Activated CD4-positive, CD25-positive, alpha-beta regulatory T cell (primary cell): ENCODE measurements around the gene TYW1B.
"Not testable (repeated sequence)": the region's sequence is repeated elsewhere in the genome, so short reads cannot be mapped to it uniquely, and the experiment has no call there.

Source experiments
- DNase-seq, 4 experiments: peaks; one replicate each; lab custom pipeline; 2025; lab: John Stamatoyannopoulos, UW

TYW1B gene

DNA sequence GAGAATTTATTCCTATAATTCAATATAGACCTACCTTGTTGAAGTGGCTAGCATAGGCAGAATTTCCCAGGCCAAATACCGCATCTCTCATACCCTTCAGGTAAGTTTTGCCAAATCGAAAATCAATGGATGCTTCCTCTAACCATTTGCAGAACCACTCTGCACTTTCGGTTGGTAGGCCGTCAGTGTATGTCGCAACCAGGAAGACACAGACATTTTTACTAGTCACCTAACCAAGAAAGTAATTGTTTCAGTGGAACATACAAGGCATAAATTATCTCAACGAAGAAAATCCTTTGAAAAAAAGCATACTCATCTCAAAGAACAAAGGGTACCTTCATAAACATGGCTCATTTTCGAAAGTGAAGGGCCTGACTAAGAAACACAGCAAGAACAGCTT lies 17.6 kb downstream of the TYW1B start:
- DNase-seq: not testable (repeated sequence)

DNA sequence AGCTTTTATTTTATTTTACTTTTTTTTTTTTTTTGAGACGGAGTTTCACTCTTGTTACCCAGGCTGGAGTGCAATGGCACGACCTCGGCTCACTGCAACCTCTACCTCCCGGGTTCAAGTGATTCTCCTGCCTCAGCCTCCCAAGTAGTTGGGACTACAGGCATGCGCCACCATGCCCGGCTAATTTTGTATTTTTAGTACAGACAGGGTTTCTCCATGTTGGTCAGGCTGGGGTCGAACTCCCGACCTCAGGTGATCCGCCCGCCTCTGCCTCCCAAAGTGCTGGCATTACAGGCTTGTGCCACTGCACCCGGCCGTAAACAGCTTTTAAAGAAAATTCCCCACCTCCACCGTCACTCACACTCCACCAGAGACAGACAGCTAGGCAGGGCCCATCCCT lies 19.5 kb downstream of the TYW1B start:
- not testable (repeated sequence) for DNase-seq

DNA sequence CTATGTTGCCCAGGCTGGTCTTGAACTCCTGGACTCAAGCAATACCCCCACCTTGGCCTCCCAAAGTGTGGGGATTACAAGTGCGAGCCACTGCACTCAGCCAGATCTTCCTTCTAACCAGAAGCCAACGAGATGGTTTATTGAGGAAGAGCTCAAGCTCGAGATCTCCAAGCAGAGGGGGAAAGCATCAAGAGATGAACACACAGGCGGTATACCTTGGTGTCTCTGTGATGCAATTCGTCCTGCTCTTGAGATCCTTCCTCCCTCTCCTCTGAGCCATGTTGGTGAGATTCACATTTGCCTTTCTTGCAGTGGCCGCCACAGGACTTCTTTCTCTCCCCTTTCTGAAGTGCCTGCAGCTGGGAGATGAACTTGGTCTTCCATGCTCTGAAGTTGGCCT lies 21.1 kb downstream of the TYW1B start:
- DNase-seq: not testable (repeated sequence)

DNA sequence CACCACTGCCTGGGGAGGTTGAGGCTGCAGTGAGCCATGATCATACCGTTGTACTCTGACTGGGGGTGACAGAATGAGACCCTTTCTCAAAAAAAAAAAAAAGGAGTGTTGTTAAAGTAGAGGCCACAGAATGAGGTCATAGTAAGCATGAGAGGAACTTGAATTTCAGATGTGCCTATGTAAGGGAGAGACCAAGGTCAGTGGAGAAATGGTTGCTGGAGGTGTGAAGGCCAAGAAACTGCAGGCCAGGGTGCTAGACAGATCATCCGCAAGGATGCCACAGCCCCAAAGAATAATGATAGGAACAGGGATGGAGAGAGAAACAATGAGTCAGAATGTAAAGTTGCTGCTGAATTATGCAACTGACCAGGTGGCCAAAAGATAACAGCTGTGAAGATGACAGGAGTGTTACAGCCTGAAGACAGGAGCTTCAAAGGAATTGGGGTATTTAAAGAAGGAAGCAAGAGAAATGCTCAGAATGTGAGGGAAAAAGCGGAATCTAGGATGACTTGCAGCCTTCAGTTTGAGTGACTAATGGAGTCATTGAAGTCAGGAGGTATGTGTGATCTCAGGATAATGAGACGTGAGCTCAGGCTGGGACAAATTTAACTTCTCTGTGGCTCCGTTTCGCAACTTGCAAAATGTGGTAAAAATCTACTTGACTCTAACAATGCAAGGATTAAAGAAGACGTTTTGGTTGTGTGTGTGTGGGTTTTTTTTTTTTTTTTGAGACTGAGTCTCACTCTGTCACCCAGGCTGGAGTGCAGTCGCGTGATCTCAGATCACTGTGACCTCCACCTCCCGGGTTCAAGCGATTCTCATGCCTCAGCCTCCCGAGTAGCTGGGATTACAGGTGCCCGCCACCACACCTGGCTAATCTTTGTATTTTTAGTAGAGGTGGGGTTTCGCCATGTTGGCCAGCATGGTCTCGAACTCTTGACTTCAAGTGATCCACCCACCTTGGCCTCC lies 22.2 kb downstream of the TYW1B start:
- DNase-seq: no peak

DNA sequence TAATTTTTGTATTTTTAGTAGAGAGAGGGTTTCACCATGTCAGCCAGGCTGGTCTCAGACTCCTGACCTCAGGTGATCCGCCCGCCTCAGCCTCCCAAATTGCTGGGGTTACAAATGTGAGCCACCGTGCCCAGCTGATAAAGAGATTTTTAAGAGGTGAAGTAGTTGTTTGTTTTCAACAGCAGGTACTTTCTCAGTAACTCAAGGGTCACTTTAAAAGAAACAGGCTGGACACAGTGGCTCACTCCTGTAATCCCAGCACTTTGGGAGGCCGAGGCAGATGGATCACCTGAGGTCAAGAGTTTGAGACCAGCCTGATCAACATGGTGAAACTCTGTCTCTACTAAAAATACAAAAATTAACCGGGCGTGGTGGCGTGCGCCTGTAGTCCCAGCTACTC lies 24.2 kb downstream of the TYW1B start:
- not testable (repeated sequence) for DNase-seq

DNA sequence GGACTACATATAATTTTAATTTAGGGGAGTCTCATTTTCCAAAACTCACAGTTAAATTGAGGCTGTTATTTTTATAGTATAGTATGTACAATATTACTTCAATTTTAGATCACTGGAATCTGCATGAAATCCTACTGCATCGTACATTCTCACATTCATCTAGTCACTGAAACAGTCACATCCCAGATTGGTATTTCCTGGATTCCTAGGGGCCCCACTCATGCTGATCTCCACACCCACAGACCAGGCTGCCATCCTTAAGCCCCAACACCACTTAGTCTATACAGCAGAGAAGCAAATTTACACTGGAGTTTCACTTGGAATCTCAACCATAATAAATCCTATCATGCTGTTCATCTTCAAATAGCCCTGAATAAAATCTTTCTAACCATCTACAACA lies 26.4 kb downstream of the TYW1B start:
- DNase-seq: not testable (repeated sequence)

DNA sequence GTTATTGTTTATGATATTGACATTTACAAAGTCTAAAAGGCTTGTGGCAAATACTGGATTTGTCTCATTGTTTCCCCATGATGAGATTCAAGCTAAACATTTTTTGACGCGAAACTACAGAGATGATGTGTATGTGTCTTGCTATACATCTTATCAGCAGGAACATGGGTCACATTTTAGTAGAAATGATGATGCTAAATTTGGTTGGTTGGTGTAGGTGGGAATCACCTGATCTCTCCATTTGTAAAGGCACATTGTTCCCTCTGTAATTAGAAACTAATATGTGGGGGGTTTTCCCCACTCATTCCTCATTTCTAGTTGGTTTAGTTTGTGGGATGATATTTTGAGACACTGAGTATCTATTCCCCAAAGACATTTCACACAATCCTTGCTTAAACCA lies 32.6 kb downstream of the TYW1B start:
- not testable (repeated sequence) for DNase-seq

DNA sequence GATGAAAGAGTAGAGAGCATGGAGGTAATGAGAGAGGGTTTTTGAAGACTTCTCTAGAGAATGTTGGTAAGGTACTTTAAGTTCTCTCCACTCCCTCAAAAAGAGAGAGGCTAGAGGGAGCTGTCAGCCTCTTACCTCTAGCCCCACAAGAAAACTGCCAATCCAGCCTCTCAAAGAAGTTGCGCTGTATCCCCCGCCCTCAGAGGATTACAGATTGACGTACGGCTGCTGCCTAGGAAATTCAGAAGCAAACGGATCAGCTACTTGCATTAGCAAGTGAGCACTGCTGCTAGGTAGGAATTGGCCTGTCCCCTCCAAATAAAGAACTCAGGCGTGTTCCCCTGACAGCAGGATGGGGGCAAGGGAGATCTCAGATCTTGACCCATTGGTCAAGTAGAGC lies 34.2 kb downstream of the TYW1B start:
- no peak for DNase-seq

DNA sequence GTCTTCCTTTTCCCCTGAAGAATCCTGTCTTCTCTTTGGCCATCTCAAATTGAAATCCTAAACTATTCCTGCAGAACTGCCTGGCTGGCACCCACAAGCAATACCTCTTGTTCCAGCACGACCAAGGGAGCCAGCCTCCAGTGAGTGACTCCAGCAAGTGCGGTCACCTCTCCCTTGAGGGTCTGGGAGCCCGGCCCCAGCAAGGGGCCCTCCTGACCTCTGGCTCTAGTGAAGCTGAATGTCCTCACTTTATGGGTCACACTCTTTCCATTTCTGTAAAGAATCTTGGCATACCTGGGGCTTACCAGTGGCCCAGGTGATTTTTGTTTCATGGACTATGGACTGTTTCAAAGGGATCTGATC lies 37.3 kb downstream of the TYW1B start:
- DNase-seq: not testable (repeated sequence)

DNA sequence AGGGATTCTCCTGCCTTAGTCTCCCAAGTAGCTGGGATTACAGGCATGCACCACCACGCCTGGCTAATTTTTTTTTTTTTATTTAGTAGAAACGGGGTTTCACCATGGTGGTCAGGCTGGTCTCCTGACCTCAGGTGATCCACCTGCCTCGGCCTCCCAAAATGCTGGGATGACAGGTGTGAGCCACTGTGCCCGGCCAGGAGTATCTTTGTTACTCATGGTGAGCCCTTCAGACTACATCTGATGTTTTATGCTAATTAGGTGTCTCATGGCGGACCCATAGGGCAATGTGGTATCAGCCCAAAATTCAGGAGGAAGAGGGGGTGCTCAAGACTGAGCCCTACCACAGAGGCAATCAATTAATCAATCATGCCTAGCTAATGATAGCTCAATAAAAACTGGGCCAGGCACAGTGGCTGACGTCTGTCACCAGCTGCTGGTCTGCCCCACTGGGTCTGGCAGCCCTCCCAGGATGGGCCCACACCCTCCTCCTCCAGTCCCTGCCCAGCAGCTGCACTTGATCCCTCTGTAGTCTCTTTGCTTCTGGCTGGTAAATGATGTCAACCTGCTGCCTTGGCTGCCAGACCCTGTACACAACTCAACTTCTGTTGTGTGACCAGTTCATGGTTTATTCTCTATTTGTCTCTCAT lies 37.8 kb downstream of the TYW1B start:
- not testable (repeated sequence) for DNase-seq

DNA sequence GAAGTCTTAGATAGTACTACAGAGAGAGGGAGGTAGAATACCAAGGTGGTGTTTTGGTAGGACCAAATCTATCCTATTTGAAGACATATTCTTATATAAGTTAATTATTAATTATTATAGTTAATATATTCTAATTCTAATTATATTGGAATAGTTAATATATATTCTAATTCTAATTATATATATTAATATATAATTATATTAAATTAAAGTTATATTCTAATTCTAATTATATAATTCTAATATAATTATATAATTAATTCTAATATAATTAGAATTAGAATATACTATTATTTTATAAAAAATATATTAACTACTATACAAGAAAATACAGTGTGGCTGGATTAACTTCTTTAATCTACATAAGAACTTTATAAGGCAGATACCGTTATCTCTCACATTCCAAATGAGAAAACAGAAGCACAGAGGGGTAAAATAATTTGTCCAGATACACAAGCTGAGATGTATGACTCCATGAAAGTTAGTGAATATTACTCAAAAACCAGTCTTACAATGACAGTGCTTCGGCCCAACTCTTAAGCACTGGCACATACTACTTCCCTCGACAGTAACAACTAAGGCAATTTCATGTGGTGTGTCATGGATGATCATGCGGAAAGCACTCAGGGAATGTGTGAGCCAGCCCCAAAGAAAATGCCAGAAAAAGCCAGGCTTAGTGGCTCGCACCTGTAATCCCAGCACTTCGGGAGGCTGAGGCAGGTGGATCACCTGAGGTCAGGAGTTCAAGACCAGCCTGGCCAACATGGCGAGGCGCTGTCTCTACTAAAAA lies 42.6 kb downstream of the TYW1B start:
- DNase-seq: no peak

DNA sequence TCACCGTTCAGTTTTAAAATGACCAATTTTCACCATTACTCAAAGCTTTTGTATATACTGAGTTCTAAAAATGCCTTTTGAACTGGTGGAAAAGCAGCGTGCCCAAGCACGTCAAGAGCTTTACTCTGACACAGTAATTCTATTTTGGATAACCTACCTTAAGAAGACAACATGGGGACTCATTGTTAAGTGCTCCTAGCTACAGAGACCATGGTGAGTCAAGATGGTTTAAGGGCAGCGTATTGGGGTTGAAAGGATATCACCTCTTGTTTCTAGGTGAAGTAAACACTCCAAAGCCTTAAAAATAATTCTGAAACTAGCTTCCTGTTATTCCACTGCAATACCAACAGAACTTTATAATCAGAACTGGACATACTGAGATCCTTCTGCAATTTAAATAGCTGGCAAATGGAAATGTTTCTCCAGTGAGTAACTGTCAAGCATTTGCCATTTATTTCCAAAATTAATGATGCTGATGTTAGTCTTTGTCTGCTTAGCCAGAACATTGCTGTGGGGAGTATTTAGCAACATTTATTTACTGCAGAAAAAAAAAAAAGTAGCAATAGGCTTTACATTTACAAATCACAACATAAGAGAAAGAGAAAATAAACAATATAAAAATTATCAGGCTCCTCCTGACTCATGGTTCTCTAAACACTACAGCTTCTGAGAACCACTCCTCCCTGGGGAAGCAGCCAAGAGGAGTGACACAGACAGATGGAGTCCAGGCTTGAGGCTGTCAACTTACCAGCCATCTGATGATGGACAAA lies 44.2 kb downstream of the TYW1B start:
- DNase-seq: not testable (repeated sequence)

DNA sequence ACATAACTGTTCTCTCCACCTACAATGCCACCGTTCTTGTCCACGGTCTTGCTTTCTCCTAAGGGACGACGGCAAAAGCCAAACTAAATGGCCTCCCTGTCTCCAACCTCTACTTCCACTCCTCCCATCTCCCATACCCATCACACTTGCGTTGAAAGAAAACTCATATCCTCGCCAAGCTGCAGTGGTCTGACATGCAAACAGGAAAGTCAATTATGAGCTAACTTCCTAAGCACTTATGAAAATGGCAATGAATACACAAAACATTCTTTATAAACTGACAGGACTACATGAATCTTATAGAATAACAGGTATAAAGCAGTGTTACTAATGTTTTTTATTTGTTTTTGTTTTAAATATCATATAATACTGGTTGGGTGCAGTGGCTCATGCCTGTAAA lies 46.4 kb downstream of the TYW1B start:
- no peak for DNase-seq

DNA sequence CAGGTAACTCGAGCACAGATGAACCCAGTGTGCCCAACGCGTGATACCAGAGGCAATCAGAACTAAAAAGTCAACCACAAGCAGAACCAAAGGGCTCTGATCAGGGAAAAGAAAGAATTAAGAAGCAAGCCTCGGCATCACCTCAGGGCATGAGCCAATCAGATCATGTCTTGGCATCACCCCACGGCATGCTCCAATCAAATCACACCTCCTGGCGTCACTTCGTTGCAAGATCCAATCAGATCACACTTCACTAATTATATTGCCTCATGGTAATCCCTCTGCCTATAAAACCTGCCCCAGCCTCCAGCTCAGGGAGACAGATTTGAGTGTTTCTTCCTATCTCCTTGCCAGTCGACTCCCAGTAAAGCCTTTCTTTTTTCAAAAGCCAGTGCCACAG lies 46.8 kb downstream of the TYW1B start:
- DNase-seq: no peak

DNA sequence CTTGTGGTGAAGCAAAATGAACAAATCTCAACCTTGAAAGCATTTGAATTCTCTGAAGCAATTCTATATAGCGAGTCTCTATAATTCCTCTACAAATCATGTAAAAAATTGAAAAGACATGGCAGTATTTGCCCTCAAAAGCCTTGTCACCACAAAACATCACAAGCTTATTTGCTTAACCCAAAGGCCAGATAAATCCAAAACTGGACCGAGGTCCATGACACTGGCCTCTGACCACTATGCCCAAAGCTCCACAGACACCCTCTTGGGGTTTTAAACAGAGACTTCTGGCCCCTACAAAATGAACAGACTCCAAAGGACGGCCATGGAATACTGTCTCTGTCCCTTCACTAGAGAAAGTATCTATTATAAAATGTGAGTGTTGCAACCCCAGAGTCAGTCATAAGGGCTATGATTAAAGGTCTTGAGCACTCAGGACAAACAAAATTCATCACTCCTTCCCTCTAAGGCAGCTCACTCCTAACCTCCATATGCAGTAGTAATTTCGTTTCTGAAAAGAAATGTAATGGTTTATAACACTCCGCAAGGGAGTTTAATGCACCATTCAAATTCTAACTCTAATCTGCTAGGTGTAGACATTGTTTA lies 47.6 kb downstream of the TYW1B start:
- not testable (repeated sequence) for DNase-seq

DNA sequence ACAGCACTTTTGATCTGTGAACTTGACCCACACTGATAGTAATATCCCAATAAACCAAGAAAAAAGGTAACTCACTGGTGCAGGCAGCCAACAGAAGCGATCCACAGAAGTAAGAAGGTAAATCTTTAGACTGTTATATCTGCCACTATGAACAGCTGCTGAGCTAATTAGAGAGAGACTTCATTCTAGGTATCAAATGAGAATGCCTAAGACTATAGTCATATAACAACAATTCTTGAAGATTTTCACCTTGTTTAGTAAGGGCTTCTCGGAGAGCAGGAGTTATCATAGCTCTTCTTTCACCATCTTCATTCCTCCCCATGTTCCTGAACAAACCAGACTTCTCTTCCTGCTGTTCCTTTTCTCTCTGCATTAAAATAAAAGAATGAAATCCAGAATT lies 50.8 kb downstream of the TYW1B start:
- DNase-seq: not testable (repeated sequence)

DNA sequence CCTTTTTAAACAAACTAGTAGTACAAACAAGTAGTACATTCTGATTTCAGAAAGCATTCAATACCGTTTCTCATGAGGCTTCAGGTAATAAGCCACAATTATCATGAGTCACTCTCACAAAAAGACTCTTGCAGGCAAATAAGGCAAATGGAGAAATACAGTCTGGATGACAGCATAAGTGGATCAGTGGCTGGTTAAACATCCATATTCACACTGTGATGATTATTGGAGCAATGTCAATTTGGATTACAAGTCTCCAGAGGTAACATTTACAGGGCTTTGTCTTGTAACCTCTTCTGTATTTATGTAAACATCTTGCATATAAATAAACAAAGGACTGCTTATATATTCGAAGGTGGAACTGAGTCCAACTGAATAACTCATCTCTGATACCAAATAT lies 55.4 kb downstream of the TYW1B start:
- DNase-seq: not testable (repeated sequence)

DNA sequence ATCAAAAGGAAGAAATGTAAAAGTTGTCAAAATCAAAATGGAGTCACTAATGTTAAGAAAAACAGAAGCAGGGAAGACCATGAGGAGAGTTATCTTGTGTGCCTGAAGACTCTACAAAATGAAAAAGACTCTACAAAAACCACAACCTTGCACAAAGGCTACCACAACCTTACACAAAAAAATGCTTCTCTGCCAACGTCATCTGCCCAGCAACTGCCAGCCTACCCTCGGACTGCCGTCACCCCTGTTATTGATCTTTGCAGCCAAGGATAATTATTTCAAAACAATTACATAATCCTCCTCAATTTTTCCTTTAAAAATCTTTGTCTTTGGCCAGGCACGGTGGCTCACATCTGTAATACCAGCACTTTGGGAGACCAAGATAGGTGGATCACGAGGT lies 61.0 kb downstream of the TYW1B start:
- DNase-seq: not testable (repeated sequence)

DNA sequence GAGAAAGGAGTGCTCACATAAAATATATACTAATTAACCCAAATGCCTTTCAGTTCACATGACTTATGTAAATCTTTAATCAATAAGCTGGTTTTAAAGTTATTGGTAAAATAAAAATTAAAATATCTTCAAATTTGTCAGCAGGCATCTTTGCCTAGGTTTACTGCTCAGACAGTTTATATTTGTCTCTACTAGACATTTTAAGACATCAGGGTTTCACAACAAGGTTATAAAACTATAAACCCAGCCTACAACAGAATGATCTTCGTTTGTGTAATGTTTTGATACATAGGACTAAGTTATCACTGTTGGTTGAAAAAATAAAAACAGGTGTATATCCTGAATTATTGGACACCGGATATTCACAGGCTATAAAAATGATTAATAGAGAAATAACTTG lies 67.4 kb downstream of the TYW1B start:
- no peak for DNase-seq

DNA sequence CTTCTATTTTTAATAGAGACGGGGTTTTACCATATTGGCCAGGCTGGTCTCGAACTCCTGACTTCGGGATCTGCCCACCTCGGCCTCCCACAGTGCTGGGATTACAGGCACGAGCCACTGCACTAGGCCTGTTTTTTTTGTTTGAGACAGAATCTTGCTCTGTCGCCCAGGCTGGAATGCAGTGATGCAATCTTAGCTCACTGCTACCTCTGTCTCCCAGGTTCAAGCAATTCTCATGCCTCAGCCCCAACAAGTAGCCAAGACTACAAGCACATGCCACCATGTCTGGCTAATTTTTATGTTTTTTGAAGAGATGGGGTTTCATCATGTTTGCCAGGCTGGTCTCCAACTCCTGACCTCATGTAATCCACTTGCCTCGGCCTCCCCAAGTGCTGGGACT lies 73.7 kb downstream of the TYW1B start:
- no peak for DNase-seq

DNA sequence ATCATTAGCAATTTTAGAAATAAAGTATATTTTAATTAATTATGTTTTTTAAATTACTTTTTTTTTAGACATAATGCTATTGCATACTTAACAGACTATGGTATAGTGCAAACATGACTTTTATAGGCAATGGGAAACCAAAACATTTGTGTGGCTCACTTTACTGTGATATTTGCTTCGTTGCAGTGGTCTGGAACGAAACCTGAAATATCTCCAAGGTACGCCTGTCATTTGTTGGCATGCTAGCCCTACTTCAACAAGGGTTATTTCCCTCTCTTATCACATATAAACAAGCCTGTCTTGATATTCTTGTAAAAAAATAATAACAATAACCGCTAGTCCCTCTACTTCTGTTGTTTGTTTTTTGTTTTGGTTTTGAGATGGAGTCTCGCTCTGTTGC lies 74.2 kb downstream of the TYW1B start:
- no peak for DNase-seq
